Natural killer cell (primary cell): Measurements from ENCODE around the gene TMEM131. TPM values are rescaled to one million over a fixed set of nuclear protein-coding genes. Genes with fewer than 3 reads are reported as not detected.
A peak's percentile ranks its signal among the peaks of the same experiment; 100 is the strongest.

Source experiments
- ATAC-seq, 3 donors: fragments of 150-1000 bp in 2 of 3; fragments of 200-7000 bp in 1 of 3; cut with Tn5 transposase; 1 replicate in 1 of 3; 2 replicates in 2 of 3; pipeline ENCODE4 v1.10.0; 2021; ENCODE audit warnings: mild to moderate bottlenecking in 2 of 3, moderate library complexity in 2 of 3
- DNase-seq, 2 donors: peaks; one replicate each; pipeline versions ENCODE4 v3.0.0 to v3.0.0-alpha.2; 2013 to 2021; ENCODE audit warnings: mixed read lengths in 1 of 2
- H3K27ac ChIP-seq: one replicate; pipeline ENCODE4 v1.5.1; 2013; ENCODE audit warnings: mild to moderate bottlenecking, low read length
- H3K27me3 ChIP-seq: one replicate; pipeline ENCODE4 v1.6.1; 2013; ENCODE audit warnings: low read length; ENCODE audit not compliant: control insufficient read depth, insufficient read depth
- H3K36me3 ChIP-seq: one replicate; pipeline ENCODE4 v1.6.1; 2013; ENCODE audit warnings: low read length; ENCODE audit not compliant: control insufficient read depth, insufficient read depth
- H3K4me1 ChIP-seq: one replicate; pipeline ENCODE4 v1.6.1; 2013; ENCODE audit warnings: low read length; ENCODE audit not compliant: control insufficient read depth, insufficient read depth
- H3K4me3 ChIP-seq: one replicate; pipeline ENCODE4 v1.5.1; 2013; ENCODE audit warnings: low read length
- H3K9me3 ChIP-seq: one replicate; pipeline ENCODE4 v1.6.1; 2013; ENCODE audit warnings: low read length; ENCODE audit not compliant: control insufficient read depth, insufficient read depth
- H3K27ac Mint-ChIP-seq, 2 donors: one replicate each; pipeline ENCODE4 v1.8.0; 2022; ENCODE audit warnings: mild to moderate bottlenecking in 2 of 2, mixed read lengths in 2 of 2, moderate library complexity in 1 of 2
- H3K27me3 Mint-ChIP-seq, 2 donors: one replicate each; pipeline ENCODE4 v1.8.0; 2022; ENCODE audit warnings: low read depth in 2 of 2, mixed read lengths in 2 of 2
- H3K36me3 Mint-ChIP-seq: one replicate; pipeline ENCODE4 v1.8.0; 2022; ENCODE audit warnings: mixed read lengths
- H3K4me1 Mint-ChIP-seq, 2 donors: one replicate each; pipeline ENCODE4 v1.8.0; 2022; ENCODE audit warnings: mixed read lengths in 2 of 2
- H3K4me3 Mint-ChIP-seq: one replicate; pipeline ENCODE4 v1.8.0; 2022; ENCODE audit warnings: mild to moderate bottlenecking, moderate library complexity, mixed read lengths
- H3K9me3 Mint-ChIP-seq, 2 donors: one replicate each; pipeline ENCODE4 v1.8.0; 2022; ENCODE audit warnings: mixed read lengths in 2 of 2
- WGBS: methylation state at CpG from one replicate; pipeline ENCODE4 v1.1.7; 2013; ENCODE audit warnings: missing lambda C conversion rate; ENCODE audit not compliant: insufficient coverage; 5-methylcytosine and 5-hydroxymethylcytosine counted together
- intact Hi-C: fragments of 100-400 bp; cut with micrococcal nuclease; formaldehyde crosslinking; loops from one replicate; pipeline ENCODE4 v1.14.2; 2022
- total RNA-seq, 4 donors: library from RNA; stranded (reverse); fragments of 120-200 nt in 1 of 4; gene quantifications; one replicate each; pipeline versions ENCODE4 v1.2.3 to v1.2.4, GENCODE V29; 2013 to 2022
- TF ChIP-seq, protein P1 (sequence below): fragments of 200-600 bp; IDR thresholded peaks from one replicate; pipeline ENCODE4 v1.8.0; 2022; ENCODE audit warnings: antibody characterized with exemption

The TMEM131 gene
- total RNA-seq, 3 donors from 2014 or later (not counting 1 experiment from before 2014, with no cell fraction given): 44.8 to 72.1 (median 67.1) TPM

DNA sequence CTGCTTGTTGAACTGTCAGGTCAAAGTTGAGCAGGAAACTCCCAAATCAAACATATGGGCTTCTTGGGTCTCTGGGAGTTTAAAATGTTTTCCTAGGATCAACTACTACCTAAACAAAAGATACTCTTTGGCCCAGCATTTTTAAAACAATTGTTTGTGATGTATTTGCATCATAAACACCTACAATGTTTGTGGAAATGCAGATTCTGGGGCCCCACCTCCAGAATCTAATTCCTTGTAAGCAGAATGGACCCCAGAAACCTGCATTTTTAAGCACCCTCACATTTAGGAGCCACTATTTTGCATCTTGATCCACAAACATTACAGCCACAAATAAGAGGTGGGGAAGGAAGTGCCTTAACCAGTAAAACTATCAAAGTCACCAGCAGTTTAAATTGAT lies 104.1 kb downstream of the TMEM131 start:
- Mint-ChIP-seq H3K9me3 (no peaks in the 10 kb centered on the region), H3K27me3 (no peaks in the 10 kb centered on the region), H3K27ac (no peak overlapping the region), H3K36me3 (peaks cover 1% of the 10 kb centered on the region), H3K4me3 (no peak overlapping the region), H3K4me1 (peaks cover 11 to 17% of the 10 kb centered on the region in 2 donors)
- ATAC-seq: no peak
- Histone ChIP-seq H3K27me3 (no peaks in the 10 kb centered on the region), H3K36me3 (peaks cover 13% of the 10 kb centered on the region), H3K4me1 (no peaks in the 10 kb centered on the region), H3K4me3 (no peak overlapping the region), H3K9me3 (peaks cover 8% of the 10 kb centered on the region), H3K27ac (no peak overlapping the region)
- intact Hi-C loops: no loop called here
- TF ChIP-seq, protein P1, sequence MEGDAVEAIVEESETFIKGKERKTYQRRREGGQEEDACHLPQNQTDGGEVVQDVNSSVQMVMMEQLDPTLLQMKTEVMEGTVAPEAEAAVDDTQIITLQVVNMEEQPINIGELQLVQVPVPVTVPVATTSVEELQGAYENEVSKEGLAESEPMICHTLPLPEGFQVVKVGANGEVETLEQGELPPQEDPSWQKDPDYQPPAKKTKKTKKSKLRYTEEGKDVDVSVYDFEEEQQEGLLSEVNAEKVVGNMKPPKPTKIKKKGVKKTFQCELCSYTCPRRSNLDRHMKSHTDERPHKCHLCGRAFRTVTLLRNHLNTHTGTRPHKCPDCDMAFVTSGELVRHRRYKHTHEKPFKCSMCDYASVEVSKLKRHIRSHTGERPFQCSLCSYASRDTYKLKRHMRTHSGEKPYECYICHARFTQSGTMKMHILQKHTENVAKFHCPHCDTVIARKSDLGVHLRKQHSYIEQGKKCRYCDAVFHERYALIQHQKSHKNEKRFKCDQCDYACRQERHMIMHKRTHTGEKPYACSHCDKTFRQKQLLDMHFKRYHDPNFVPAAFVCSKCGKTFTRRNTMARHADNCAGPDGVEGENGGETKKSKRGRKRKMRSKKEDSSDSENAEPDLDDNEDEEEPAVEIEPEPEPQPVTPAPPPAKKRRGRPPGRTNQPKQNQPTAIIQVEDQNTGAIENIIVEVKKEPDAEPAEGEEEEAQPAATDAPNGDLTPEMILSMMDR: no peak
- DNase-seq: no peak

DNA sequence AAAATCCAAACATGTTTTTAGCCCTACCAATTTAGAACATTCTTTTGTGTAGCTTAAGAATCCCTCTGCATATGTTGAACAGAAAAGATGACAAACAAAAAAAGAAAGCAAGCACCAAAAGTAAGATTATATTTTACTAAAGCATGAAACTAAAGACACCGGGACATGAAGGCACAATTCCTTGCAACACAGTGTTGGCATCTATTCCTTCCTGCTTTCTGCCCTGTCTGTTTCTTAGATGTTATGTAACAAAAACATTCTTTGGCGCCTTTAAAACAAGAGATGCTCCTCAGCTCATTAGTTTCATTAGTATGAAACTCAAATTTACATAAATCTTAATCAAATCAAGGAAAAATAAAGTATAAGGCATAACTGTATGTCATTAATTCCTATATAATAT lies 106.6 kb downstream of the TMEM131 start:
- H3K9me3 ChIP-seq: peaks cover 12% of the 10 kb centered on the region
- no peaks in the 10 kb centered on the region for H3K27me3 ChIP-seq
- no peak overlapping the region for H3K27ac Mint-ChIP-seq
- ATAC-seq: no peak
- H3K4me1 Mint-ChIP-seq: peaks cover 11 to 17% of the 10 kb centered on the region in 2 donors
- no peak for DNase-seq
- TF ChIP-seq, protein P1: no peak
- no peak overlapping the region for H3K4me3 ChIP-seq
- no peak overlapping the region for H3K4me3 Mint-ChIP-seq
- intact Hi-C loops: no loop called here
- peaks cover 23% of the 10 kb centered on the region for H3K36me3 ChIP-seq
- no peaks in the 10 kb centered on the region for H3K27me3 Mint-ChIP-seq
- peaks cover 14% of the 10 kb centered on the region for H3K36me3 Mint-ChIP-seq
- WGBS: 100% methylated on average over 1 of the region's 2 CpGs
- H3K4me1 ChIP-seq: no peaks in the 10 kb centered on the region
- H3K27ac ChIP-seq: no peak overlapping the region
- peaks cover 5 to 11% of the 10 kb centered on the region in 2 donors for H3K9me3 Mint-ChIP-seq

DNA sequence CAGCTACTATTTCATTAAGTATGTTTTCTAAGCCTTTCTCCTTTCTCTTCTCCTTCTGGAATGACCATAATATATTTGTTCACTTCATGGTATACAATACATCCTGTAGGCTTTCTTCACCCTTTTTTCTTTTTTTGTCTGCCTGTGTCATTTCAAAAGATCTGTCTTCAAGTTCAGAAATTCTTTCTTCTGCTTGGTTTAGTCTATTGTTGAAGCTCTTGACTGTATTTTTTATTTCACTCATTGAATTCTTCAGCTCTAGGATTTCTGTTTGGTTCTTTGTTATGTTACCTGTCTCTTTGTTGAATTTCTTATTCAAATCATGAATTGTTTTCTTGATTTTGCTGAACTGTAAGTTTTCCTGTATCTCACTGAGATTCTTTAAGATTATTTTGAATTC lies 109.9 kb downstream of the TMEM131 start:
- TF ChIP-seq, protein P1: no peak
- Histone ChIP-seq H3K4me1 (no peaks in the 10 kb centered on the region), H3K27me3 (no peaks in the 10 kb centered on the region), H3K9me3 (peaks cover 12% of the 10 kb centered on the region), H3K27ac (no peak overlapping the region), H3K4me3 (no peak overlapping the region), H3K36me3 (peaks cover 23% of the 10 kb centered on the region)
- intact Hi-C loops: no loop called here
- no peaks in the 10 kb centered on the region for H3K27me3 Mint-ChIP-seq
- no peak overlapping the region for H3K27ac Mint-ChIP-seq
- no peak overlapping the region for H3K4me3 Mint-ChIP-seq
- no peak for ATAC-seq
- H3K36me3 Mint-ChIP-seq: peaks cover 14% of the 10 kb centered on the region
- H3K4me1 Mint-ChIP-seq: peaks cover 12 to 16% of the 10 kb centered on the region in 2 donors
- DNase-seq: no peak
- peaks cover 5 to 11% of the 10 kb centered on the region in 2 donors for H3K9me3 Mint-ChIP-seq

DNA sequence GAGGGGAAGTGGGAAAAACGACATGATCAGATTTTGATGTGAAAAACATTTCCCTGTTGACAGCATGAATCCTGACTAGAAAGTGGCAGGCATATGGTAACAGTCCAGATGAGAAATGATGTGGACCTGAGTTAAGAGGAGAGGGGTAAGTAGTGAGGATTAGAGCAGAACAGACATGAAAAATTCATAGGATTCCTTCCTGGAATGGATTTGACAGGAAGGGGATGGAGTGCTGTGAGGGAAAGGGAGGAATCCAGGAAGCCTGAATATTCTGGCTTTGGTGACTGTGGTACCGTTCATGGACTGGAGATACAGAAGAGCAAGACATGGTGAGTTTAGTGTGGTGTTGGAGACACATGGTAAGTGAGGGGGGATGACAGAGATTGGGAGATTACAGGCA lies 115.4 kb downstream of the TMEM131 start:
- H3K4me1 ChIP-seq: no peaks in the 10 kb centered on the region
- DNase-seq: no peak
- Mint-ChIP-seq H3K4me3 (no peak overlapping the region), H3K27ac (peak overlapping the region in 1 of 2 donors; percentile 11), H3K9me3 (peaks cover 0 to 2% of the 10 kb centered on the region in 2 donors), H3K36me3 (no peaks in the 10 kb centered on the region), H3K27me3 (no peaks in the 10 kb centered on the region), H3K4me1 (peaks cover 36 to 46% of the 10 kb centered on the region in 2 donors)
- intact Hi-C loops: no loop called here
- ATAC-seq: no peak
- no peaks in the 10 kb centered on the region for H3K9me3 ChIP-seq
- peaks cover 2% of the 10 kb centered on the region for H3K36me3 ChIP-seq
- no peaks in the 10 kb centered on the region for H3K27me3 ChIP-seq
- H3K4me3 ChIP-seq: no peak overlapping the region
- H3K27ac ChIP-seq: no peak overlapping the region
- whole genome bisulfite sequencing: 88% methylated on average over 2 of the region's 2 CpGs
- TF ChIP-seq, protein P1: no peak
